DOHH2 (cell line): ENCODE results near the gene HPCA.

Experiments
- H3F3A ChIP-seq: fragments of 200-600 bp; sonication (generic), shearing (Covaris generic); 2 replicates; pipeline ENCODE4 v1.6.0; 2016; ENCODE audit warnings: antibody characterized with exemption, mild to moderate bottlenecking; ENCODE audit not compliant: control insufficient read depth, insufficient read depth
- H3K27ac ChIP-seq: fragments of 200-600 bp; sonication (generic); 2 replicates; pipeline ENCODE4 v1.5.1; 2014; ENCODE audit warnings: low read depth, mild to moderate bottlenecking, low read length, moderate library complexity
- H3K27me3 ChIP-seq: fragments of 200-600 bp; sonication (generic); 2 replicates; pipeline ENCODE4 v1.6.1; 2014; ENCODE audit warnings: mild to moderate bottlenecking, low read length, mixed read lengths; ENCODE audit not compliant: control insufficient read depth
- H3K36me3 ChIP-seq: fragments of 200-600 bp; sonication (generic); 2 replicates; pipeline ENCODE4 v1.6.1; 2014; ENCODE audit warnings: mild to moderate bottlenecking, low read length, moderate library complexity, mixed read lengths; ENCODE audit not compliant: control insufficient read depth
- H3K4me1 ChIP-seq: fragments of 200-600 bp; sonication (generic); 2 replicates; pipeline ENCODE4 v1.6.1; 2014; ENCODE audit warnings: mild to moderate bottlenecking, low read length, mixed read lengths; ENCODE audit not compliant: control insufficient read depth
- H3K4me2 ChIP-seq: fragments of 200-600 bp; sonication (generic); 2 replicates; pipeline ENCODE4 v1.6.0; 2014; ENCODE audit warnings: mild to moderate bottlenecking, low read length, moderate library complexity
- H3K4me3 ChIP-seq: fragments of 200-600 bp; sonication (generic); 2 replicates; pipeline ENCODE4 v1.5.1; 2014; ENCODE audit warnings: mild to moderate bottlenecking, low read length, mixed read lengths
- H3K79me2 ChIP-seq: fragments of 200-600 bp; sonication (generic); 2 replicates; pipeline ENCODE4 v1.6.1; 2014; ENCODE audit warnings: mild to moderate bottlenecking, low read length, mixed read lengths; ENCODE audit not compliant: control insufficient read depth
- H3K9me2 ChIP-seq: fragments of 200-600 bp; sonication (generic); replicated peaks from 2 replicates; pipeline ENCODE4 v1.6.1; 2014; ENCODE audit warnings: mild to moderate bottlenecking, low read length, mixed read lengths; ENCODE audit not compliant: control insufficient read depth
- H3K9me3 ChIP-seq: fragments of 200-600 bp; sonication (generic); 2 replicates; pipeline ENCODE4 v1.6.1; 2014; ENCODE audit warnings: antibody characterized with exemption, low read length, mixed read lengths; ENCODE audit not compliant: control insufficient read depth, insufficient read depth
- H4K20me1 ChIP-seq: fragments of 200-600 bp; sonication (generic); 2 replicates; pipeline ENCODE4 v1.6.0; 2014; ENCODE audit warnings: low read depth, mild to moderate bottlenecking, antibody characterized with exemption, low read length, moderate library complexity; ENCODE audit not compliant: control insufficient read depth, insufficient read depth
- CTCF ChIP-seq: fragments of 200-600 bp; sonication (generic); IDR thresholded peaks from one replicate; pipeline ENCODE4 v1.5.1; 2014; ENCODE audit warnings: antibody characterized with exemption, mild to moderate bottlenecking, low read depth, low read length; ENCODE audit not compliant: poor library complexity, severe bottlenecking
- EZH2phosphoT487 ChIP-seq: fragments of 200-600 bp; sonication (generic); IDR thresholded peaks from 2 replicates; pipeline ENCODE4 v1.6.1; 2017; ENCODE audit warnings: borderline replicate concordance, mild to moderate bottlenecking, antibody characterized with exemption, low read length, moderate library complexity, mixed read lengths

HPCA gene

GRCh38 chr1:32919811-32920733 is 33.8 kb downstream of the HPCA start:
- Histone ChIP-seq H3K9me3 (no peaks in the 10 kb centered on the region), H3K36me3 (no peaks in the 10 kb centered on the region), H3K9me2 (no peaks in the 10 kb centered on the region), H3K79me2 (no peaks in the 10 kb centered on the region), H3F3A (no peaks in the 10 kb centered on the region), H3K4me1 (no peaks in the 10 kb centered on the region), H3K27me3 (peaks cover 35% of the 10 kb centered on the region), H3K4me3 (no peak overlapping the region), H3K27ac (no peak overlapping the region), H4K20me1 (no peaks in the 10 kb centered on the region), H3K4me2 (no peak overlapping the region)
- TF ChIP-seq EZH2phosphoT487 (no peak), CTCF (no peak)

GRCh38 chr1:32920833-32921232 is 34.5 kb downstream of the HPCA start:
- Histone ChIP-seq H3K4me3 (no peak overlapping the region), H3K79me2 (no peaks in the 10 kb centered on the region), H3K36me3 (no peaks in the 10 kb centered on the region), H3F3A (no peaks in the 10 kb centered on the region), H3K4me2 (no peak overlapping the region), H3K27me3 (peaks cover 42% of the 10 kb centered on the region), H3K4me1 (no peaks in the 10 kb centered on the region), H3K9me3 (no peaks in the 10 kb centered on the region), H4K20me1 (no peaks in the 10 kb centered on the region), H3K27ac (no peak overlapping the region), H3K9me2 (no peaks in the 10 kb centered on the region)
- TF ChIP-seq CTCF (no peak), EZH2phosphoT487 (no peak)

- H3K4me2 ChIP-seq, result no peak overlapping the region
Observed at GRCh38 chr1:32924881-32925344, 38.6 kb downstream of the HPCA start.

More at GRCh38 chr1:32924881-32925344, 38.6 kb downstream of the HPCA start:
- Histone ChIP-seq H3K9me3 (no peaks in the 10 kb centered on the region), H3K27me3 (peaks cover 44% of the 10 kb centered on the region), H3K79me2 (no peaks in the 10 kb centered on the region), H3K27ac (no peak overlapping the region), H3K4me3 (no peak overlapping the region), H3K9me2 (no peaks in the 10 kb centered on the region), H3F3A (no peaks in the 10 kb centered on the region), H4K20me1 (no peaks in the 10 kb centered on the region), H3K36me3 (no peaks in the 10 kb centered on the region), H3K4me1 (no peaks in the 10 kb centered on the region)
- TF ChIP-seq CTCF (no peak), EZH2phosphoT487 (no peak)
